Measurements from ENCODE around the gene DENND5B.
"Not testable (repeated sequence)": the region's sequence is repeated elsewhere in the genome, so short reads cannot be mapped to it uniquely, and the experiment has no call there.

The DENND5B gene

GRCh38 chr12:31590642-31591379, at the start of gene DENND5B:
TSS of gene DENND5B (minus strand) at chr12:31591136. CDS start at chr12:31590832, 304 bp downstream.
- DNase-seq (ENCODE audit: low read depth in 2 of 2), result no peak

- DNase-seq (ENCODE audit: low read depth in 2 of 2), result no peak
These were observed 43.7 kb upstream of the DENND5B start for GRCh38 chr12:31634620-31635019.

GRCh38 chr12:31633464-31633863, 42.5 kb upstream of the DENND5B start:
- DNase-seq (ENCODE audit: low read depth in 2 of 2), result no peak

- DNase-seq (ENCODE audit: low read depth in 2 of 2), result no peak
These were observed 40.9 kb upstream of the DENND5B start for GRCh38 chr12:31631809-31632208.

- no peak for DNase-seq (ENCODE audit: low read depth in 2 of 2)
These were observed 40.2 kb upstream of the DENND5B start for GRCh38 chr12:31631023-31631724.

GRCh38 chr12:31629756-31630732, 39.1 kb upstream of the DENND5B start:
- DNase-seq (ENCODE audit: low read depth in 2 of 2), result no peak

GRCh38 chr12:31627456-31628054, 36.6 kb upstream of the DENND5B start:
- DNase-seq (ENCODE audit: low read depth in 2 of 2), result no peak

- no peak for DNase-seq (ENCODE audit: low read depth in 2 of 2)
These were observed 35.5 kb upstream of the DENND5B start for GRCh38 chr12:31626270-31626995.

GRCh38 chr12:31622038-31622437, 31.1 kb upstream of the DENND5B start:
- DNase-seq (ENCODE audit: low read depth in 2 of 2), result no peak

- DNase-seq (ENCODE audit: low read depth in 2 of 2), result no peak
These were observed 29.4 kb upstream of the DENND5B start for GRCh38 chr12:31620311-31620710.

- no peak for DNase-seq (ENCODE audit: low read depth in 2 of 2)
These were observed 27.5 kb upstream of the DENND5B start for GRCh38 chr12:31618228-31619025.

- DNase-seq (ENCODE audit: low read depth in 2 of 2), result no peak
These were observed 21.9 kb upstream of the DENND5B start for GRCh38 chr12:31612819-31613218.

- DNase-seq (ENCODE audit: low read depth in 2 of 2), result not testable (repeated sequence)
These were observed 17.4 kb upstream of the DENND5B start for GRCh38 chr12:31608299-31608698.

GRCh38 chr12:31605531-31605930, 14.6 kb upstream of the DENND5B start:
- no peak for DNase-seq (ENCODE audit: low read depth in 2 of 2)

GRCh38 chr12:31603546-31604009, 12.6 kb upstream of the DENND5B start:
- DNase-seq (ENCODE audit: low read depth in 2 of 2), result no peak

GRCh38 chr12:31600750-31601149, 9.8 kb upstream of the DENND5B start:
- no peak for DNase-seq (ENCODE audit: low read depth in 2 of 2)

- no peak for DNase-seq (ENCODE audit: low read depth in 2 of 2)
These were observed 9.3 kb upstream of the DENND5B start for GRCh38 chr12:31600252-31600651.

GRCh38 chr12:31599053-31599452, 8.1 kb upstream of the DENND5B start:
- no peak for DNase-seq (ENCODE audit: low read depth in 2 of 2)

GRCh38 chr12:31597066-31597465, 6.1 kb upstream of the DENND5B start:
- DNase-seq (ENCODE audit: low read depth in 2 of 2), result no peak

- no peak for DNase-seq (ENCODE audit: low read depth in 2 of 2)
These were observed 3.7 kb upstream of the DENND5B start for GRCh38 chr12:31594681-31595080.

Measured in activated CD8-positive, alpha-beta memory T cell treated with anti-CD3 and anti-CD28 coated beads for 4 hours (primary cell).